ENCODE data around the gene CCDC39. TPM values are rescaled to one million over a fixed set of nuclear protein-coding genes. Genes with fewer than 3 reads are reported as not detected.

CCDC39 gene
- total and polyA plus RNA-seq, 8 donors: 0.63 to 10.6 (median 7.6) TPM; not detected in 1

DNA sequence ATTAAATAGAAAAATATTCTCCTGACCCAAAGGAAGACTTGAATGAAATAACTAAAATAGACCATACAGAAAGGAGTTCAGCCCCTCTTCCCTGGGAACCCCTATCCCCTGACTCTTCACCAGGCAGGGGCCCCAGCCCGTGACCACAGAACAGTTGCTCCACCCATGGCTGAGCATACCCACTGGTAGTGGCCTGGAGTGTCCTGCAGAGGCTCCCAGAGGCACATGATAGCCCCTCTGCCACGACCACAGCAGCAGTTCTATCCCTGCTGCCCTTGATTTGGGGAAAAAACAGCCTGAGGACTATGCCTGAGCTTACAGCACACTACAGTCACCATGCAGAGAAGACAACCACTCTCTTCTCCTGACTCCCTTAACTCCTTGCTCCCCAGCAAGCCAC, 45.6 kb downstream of the CCDC39 start:
- Histone ChIP-seq H3K27me3 (peaks cover 0 to 11% of the 10 kb centered on the region in 2 donors), H3K4me1 (no peaks in the 10 kb centered on the region), H3K27ac (no peak overlapping the region), H3K9me3 (no peaks in the 10 kb centered on the region), H3K4me3 (no peak overlapping the region), H3K36me3 (no peaks in the 10 kb centered on the region)
- ATAC-seq (no peak), DNase-seq (no peak)
- intact Hi-C loops (cut with DNase I): no loop called here
- TF ChIP-seq, protein P1, sequence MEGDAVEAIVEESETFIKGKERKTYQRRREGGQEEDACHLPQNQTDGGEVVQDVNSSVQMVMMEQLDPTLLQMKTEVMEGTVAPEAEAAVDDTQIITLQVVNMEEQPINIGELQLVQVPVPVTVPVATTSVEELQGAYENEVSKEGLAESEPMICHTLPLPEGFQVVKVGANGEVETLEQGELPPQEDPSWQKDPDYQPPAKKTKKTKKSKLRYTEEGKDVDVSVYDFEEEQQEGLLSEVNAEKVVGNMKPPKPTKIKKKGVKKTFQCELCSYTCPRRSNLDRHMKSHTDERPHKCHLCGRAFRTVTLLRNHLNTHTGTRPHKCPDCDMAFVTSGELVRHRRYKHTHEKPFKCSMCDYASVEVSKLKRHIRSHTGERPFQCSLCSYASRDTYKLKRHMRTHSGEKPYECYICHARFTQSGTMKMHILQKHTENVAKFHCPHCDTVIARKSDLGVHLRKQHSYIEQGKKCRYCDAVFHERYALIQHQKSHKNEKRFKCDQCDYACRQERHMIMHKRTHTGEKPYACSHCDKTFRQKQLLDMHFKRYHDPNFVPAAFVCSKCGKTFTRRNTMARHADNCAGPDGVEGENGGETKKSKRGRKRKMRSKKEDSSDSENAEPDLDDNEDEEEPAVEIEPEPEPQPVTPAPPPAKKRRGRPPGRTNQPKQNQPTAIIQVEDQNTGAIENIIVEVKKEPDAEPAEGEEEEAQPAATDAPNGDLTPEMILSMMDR (IDR thresholded peaks at IDR 0.05): no peak

- H3K4me3 ChIP-seq: no peak overlapping the region
Observed at GRCh38 chr3:180631317-180631716, 48.0 kb downstream of the CCDC39 start.

DNA sequence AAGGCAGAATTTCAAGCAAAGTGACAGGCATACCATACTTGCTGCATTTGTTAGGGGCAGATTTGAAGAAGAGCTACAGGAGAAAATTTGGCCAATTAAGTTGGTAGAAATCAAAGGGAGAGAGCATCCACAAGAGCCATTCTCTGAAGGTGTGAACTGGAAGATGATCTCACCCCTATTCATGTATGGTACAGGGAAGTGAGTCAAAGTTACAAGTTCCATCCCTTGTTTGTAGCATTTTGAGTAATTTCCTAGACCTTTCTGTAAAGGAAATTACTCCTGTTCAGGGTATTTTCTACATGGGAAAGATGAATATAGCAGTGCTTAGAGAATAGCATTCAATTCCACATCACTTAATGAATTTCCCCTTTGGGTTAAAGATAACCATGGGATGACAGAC, 48.9 kb downstream of the CCDC39 start:
- Histone ChIP-seq H3K36me3 (peaks cover 0 to 13% of the 10 kb centered on the region in 2 donors), H3K4me3 (no peak overlapping the region), H3K4me1 (no peaks in the 10 kb centered on the region), H3K27me3 (peaks cover 0 to 11% of the 10 kb centered on the region in 2 donors), H3K9me3 (no peaks in the 10 kb centered on the region), H3K27ac (no peak overlapping the region)
- TF ChIP-seq, protein P1 (IDR thresholded peaks at IDR 0.05): no peak
- intact Hi-C loops (cut with DNase I): no loop called here
- DNase-seq: no peak
- no peak for ATAC-seq

More at GRCh38 chr3:180631317-180631716, 48.0 kb downstream of the CCDC39 start:
- Histone ChIP-seq H3K9me3 (no peaks in the 10 kb centered on the region), H3K27ac (no peak overlapping the region), H3K36me3 (peaks cover 0 to 5% of the 10 kb centered on the region in 2 donors), H3K27me3 (peaks cover 0 to 11% of the 10 kb centered on the region in 2 donors), H3K4me1 (no peaks in the 10 kb centered on the region)
- intact Hi-C loops (cut with DNase I): no loop called here
- TF ChIP-seq, protein P1 (IDR thresholded peaks at IDR 0.05): no peak
- no peak for DNase-seq
- ATAC-seq: no peak

GRCh38 chr3:180626844-180627243, 52.4 kb downstream of the CCDC39 start:
- no peak overlapping the region for H3K27ac ChIP-seq
- no peaks in the 10 kb centered on the region for H3K4me1 ChIP-seq
- ATAC-seq (no peak), DNase-seq (no peak)
- no peak overlapping the region for H3K4me3 ChIP-seq
- TF ChIP-seq, protein P1 (IDR thresholded peaks at IDR 0.05): no peak
- peaks cover 0 to 13% of the 10 kb centered on the region in 2 donors for H3K36me3 ChIP-seq
- peaks cover 0 to 2% of the 10 kb centered on the region in 2 donors for H3K27me3 ChIP-seq
- intact Hi-C loops (cut with DNase I): no loop called here
- no peaks in the 10 kb centered on the region for H3K9me3 ChIP-seq

DNA sequence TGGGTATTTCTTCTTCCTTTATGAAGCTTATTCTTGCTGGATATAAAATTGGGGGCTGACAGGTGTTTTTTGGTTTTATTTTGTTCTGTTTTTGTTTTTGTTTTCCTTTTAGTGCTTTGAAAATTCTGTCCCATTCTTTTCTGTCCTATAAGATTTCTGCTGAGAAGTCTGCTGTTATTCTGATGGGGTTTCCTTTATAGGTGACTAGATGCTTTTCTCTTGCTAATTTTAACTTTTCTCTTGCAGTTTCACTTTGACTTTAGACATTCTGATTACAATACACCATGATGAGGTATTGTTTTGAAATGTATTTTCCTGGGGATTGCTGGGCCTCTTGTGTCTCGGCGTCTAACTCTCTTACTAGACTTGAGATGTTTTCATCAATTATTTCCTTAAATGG, 54.6 kb downstream of the CCDC39 start:
- Histone ChIP-seq H3K4me1 (no peaks in the 10 kb centered on the region), H3K27me3 (no peaks in the 10 kb centered on the region), H3K36me3 (peaks cover 0 to 13% of the 10 kb centered on the region in 2 donors), H3K27ac (no peak overlapping the region), H3K4me3 (no peak overlapping the region), H3K9me3 (no peaks in the 10 kb centered on the region)
- TF ChIP-seq, protein P1 (IDR thresholded peaks at IDR 0.05): no peak
- ATAC-seq (no peak), DNase-seq (no peak)
- intact Hi-C loops (cut with DNase I): no loop called here

Data from left lung (tissue), 10 donors.